Left colon (tissue), 2 donors: ENCODE results near the gene C3orf80. TPM values are rescaled to one million over a fixed set of nuclear protein-coding genes. Genes with fewer than 3 reads are reported as not detected.
A peak's percentile ranks its signal among the peaks of the same experiment; 100 is the strongest.
"Not testable (repeated sequence)": the region's sequence is repeated elsewhere in the genome, so short reads cannot be mapped to it uniquely, and the experiment has no call there.

Experiments
- ATAC-seq: fragments of 200-7000 bp; cut with Tn5 transposase; one replicate; pipeline ENCODE4 v1.9.1; 2020; ENCODE audit warnings: mild to moderate bottlenecking, moderate library complexity
- DNase-seq, 2 donors: peaks; one replicate each; pipeline ENCODE4 v3.0.0-alpha.2; 2020
- intact Hi-C, 2 donors: fragments of 100-400 bp; cut with DNase I in 1 of 2; cut with micrococcal nuclease in 1 of 2; formaldehyde crosslinking; loops; one replicate each; pipeline versions ENCODE4 v1.11.2 to v1.14.0; 2022; cut with DNase I, micrococcal nuclease
- long read RNA-seq: library from polyadenylated mRNA; unstranded; transcript quantifications from one replicate; pipeline ENCODE4 v2.0.0, GENCODE V29; 2021
- total RNA-seq, 2 donors: library from RNA; stranded (reverse); fragmentation: NEBNext Ultra II Directional; extraction: Animal tissue kit (Norgen Biotek cat#: 25700); gene quantifications; one replicate each; pipeline ENCODE4 v1.2.1, GENCODE V29; 2021
- donor health status: DM: no; HTN: no; CAD: no.
- donor health status: DM: yes; HTN: yes; CAD: no.

C3orf80 gene
- total RNA-seq, result 1 to 10 TPM in 1 of 2 donors, under 1 TPM in 1; 0.31 to 1.9 TPM
- long read RNA-seq, partial matches to known transcripts, result 0 of 1 reads
- long read RNA-seq, other reads (novel, unspliced or antisense), result 0 of 1 reads

DNA sequence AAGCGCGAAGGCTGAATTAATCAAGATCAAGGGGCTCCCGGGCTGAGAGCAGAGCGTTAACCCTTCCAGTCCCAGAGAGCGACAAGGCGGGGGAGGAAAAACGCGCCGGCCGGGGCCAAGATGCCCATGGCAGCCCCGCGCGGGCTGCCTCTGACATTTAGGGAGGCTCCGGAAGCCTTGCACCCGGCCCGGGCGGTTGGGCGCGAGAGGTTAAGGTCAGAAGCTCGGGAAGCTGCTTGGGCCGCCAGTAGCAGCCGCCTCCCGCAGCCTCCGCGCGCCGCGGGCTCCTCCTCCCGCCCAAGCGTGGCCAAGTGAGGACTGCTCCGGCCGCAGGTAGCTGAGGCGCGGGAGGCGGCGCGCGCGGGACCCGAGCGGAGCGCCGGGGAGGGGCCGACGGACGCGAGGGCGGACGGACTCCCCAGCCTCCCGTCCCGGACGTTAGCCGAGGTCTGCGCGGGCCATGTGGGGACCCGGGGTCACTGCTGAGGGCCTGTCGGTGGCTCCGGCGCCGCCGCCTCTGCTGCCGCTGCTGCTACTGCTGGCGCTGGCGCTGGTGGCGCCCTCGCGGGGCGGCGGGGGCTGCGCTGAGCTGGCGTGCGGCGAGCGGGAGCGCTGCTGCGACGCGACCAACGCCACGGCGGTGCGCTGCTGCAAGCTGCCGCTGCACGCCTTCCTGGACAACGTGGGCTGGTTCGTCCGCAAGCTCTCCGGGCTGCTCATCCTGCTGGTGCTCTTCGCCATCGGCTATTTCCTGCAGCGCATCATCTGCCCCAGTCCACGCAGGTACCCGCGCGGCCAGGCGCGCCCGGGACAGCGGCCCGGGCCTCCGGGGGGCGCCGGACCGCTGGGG lies at the start of gene C3orf80:
Gene C3orf80, plus strand, starts transcription at position 247 of the 850 bp plus-strand sequence. Its CDS starts 214 bp downstream, at position 461.
- intact Hi-C loops, result no loop called here
- ATAC-seq, result peak; percentile 86

GRCh38 chr3:160176923-160177322 lies 48.3 kb upstream of the C3orf80 start:
- intact Hi-C loops, result no loop called here
- ATAC-seq (no peak), DNase-seq (no peak)

More for the DNA sequence above, at the start of gene C3orf80:
- peak; percentile 51 to 60 for DNase-seq

- ATAC-seq, intact Hi-C loops, DNase-seq: not testable (repeated sequence)
Observed at GRCh38 chr3:160178661-160179060, 46.6 kb upstream of the C3orf80 start.

DNA sequence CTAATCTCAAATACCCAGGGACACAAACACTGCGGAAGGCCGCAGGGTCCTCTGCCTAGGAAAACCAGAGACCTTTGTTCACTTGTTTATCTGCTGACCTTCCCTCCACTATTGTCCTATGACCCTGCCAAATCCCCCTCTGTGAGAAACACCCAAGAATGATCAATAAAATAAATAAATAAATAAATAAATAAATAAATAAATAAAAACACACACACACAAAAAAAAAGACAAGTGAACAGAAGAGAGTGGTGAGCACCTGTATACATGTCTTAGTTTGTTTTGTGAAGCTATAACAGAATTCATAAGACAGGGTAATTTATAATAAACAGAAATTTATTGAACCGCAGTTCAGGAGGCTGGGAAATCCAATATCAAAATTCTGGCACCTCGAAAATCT lies 45.8 kb upstream of the C3orf80 start:
- intact Hi-C loops, DNase-seq, ATAC-seq: not testable (repeated sequence)

- intact Hi-C loops, result no loop called here
- ATAC-seq (no peak), DNase-seq (no peak)
Observed at GRCh38 chr3:160179906-160180305, 45.3 kb upstream of the C3orf80 start.

GRCh38 chr3:160180581-160181216 lies 44.5 kb upstream of the C3orf80 start:
- DNase-seq (peak in 1 of 2 donors; percentile 47), ATAC-seq (peak; percentile 40)
- intact Hi-C loops, result no loop called here

DNA sequence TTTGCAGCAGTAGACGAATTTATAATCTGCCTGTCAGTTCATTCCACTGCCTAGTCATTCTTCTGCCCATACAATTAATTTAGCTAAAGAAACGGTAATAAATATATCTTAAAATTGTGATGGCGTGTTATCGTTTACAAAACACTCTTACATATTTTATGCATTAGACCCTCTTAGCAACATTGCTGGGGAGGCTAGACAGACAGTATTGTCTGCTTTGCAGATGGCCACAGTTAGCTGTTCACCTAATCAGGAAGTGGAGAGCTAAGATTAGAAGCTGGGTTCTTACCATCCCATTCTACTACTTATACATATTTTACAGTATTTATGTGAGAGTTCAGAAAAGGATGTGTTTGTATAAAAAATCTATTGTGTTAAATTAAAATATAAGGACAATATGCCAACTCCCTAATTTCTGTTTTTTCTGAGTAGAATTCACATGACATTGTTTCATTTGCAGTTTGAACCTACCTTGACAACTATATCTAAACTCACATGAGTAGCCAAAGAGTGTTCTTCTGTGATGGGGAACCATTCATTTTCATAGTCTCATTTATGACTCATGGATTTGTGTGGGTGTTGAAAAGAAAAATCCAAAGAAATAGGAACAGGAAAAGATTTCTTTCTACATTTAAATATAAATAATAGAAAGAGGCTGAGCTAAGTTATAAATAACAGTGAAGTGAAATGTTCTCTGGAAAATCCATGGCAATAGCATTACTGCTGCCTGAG lies 41.7 kb upstream of the C3orf80 start:
- ATAC-seq, result no peak
- intact Hi-C loops, result no loop called here
- no peak for DNase-seq

DNA sequence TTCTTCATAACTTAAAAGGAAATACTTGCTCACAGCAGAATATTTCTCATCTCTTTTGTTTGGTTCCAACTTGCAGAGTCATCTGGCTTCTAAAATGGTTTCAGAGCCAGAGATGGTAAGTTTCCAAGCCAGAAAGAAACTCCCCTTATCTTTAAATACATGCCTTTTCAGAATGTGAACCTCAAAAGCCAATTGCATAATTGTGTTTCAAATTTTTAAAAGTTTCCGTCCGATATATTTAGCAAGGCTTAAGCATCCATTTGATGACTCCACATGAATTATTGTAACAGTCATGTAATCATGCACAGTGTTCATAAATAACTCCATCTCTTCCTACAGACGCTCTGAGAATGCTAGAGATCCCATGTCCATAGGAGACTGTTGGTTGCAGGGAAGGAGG lies 40.6 kb upstream of the C3orf80 start:
- no peak for DNase-seq
- no peak for ATAC-seq
- intact Hi-C loops, result no loop called here

GRCh38 chr3:160185751-160186150 lies 39.5 kb upstream of the C3orf80 start:
- intact Hi-C loops, result no loop called here
- DNase-seq, result no peak

GRCh38 chr3:160187288-160187687 lies 37.9 kb upstream of the C3orf80 start:
- ATAC-seq, result no peak
- intact Hi-C loops, result no loop called here

More at GRCh38 chr3:160185751-160186150, 39.5 kb upstream of the C3orf80 start:
- peak; percentile 90 for ATAC-seq

GRCh38 chr3:160192310-160193029 lies 32.8 kb upstream of the C3orf80 start:
- intact Hi-C loops, result no loop called here
- ATAC-seq (no peak), DNase-seq (no peak)

More at GRCh38 chr3:160187288-160187687, 37.9 kb upstream of the C3orf80 start:
- DNase-seq, result no peak

DNA sequence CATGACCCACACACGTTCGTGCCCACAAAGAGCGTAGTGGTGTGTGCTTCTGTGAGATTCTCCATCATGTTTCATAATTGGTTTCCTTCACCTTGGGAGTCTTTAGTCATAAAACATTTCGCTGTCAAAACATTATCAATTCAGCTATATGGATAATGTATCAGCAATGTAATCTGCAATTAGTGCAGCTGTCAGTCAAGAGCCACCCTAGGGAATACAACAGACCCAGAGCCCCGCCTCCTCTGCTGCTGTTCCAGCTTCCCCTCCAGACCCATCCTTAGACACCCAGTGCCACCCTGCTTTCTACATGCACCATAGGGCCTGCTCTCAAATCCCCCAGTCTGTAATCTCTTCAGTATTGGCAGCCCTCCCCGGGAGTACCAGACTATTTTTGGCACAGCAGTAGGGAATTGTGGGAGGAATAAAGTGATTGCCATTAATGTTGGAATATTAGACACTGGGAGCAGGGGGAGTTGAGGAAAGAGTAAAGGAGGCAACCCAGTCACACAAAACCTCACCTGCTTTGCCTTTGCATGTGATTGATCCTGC lies 31.5 kb upstream of the C3orf80 start:
- intact Hi-C loops, result no loop called here
- ATAC-seq, result no peak
- no peak for DNase-seq

DNA sequence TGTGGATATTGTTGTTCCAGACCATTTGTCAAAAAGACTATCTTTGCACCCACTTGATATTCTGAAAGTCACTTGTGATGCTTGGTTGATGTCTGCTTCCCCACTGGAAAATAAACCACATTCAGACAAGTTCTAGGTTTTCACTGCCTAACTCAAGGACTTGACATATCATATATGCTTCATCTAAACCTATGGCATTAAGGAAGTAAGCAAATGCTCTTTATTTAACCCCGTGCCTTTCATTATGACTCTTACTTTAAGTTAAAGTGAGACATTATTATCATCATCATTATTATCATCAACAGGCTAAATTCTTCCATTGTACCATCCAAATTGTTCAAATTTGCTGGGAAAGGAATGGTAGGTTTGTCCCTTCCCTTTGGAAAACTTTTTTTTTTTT lies 30.8 kb upstream of the C3orf80 start:
- DNase-seq (no peak), ATAC-seq (no peak)
- intact Hi-C loops, result no loop called here

- DNase-seq (no peak), ATAC-seq (no peak)
- intact Hi-C loops, result no loop called here
Observed at GRCh38 chr3:160195106-160195505, 30.1 kb upstream of the C3orf80 start.

DNA sequence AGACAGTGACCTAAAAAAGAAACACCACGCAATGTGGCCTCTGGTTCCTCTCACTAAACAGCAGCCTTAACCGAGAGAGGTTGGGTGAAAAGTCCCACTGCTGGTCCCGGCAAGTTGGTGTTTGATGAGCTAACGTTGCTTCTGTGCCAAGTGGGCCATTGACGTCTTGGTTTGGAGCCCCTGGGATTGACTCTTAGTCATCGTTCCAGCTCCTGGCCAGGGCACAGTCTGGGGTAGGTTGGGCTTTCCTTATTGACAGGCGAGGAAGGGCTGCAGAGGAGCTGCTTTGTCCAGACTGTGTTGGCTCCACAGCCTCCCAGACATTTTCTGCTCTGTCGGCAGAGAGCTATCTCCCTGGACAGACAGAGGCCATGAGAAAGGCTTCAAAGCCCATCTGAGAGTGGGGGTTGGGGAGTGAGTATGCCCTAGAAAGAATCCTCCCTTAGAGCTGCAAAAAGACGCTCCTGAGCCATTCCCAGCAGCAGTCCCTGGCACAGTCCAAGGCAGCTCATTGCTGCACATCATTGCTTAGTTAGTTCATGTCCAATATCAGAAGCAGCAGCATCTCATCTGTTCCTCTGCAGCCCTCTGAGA lies 28.6 kb upstream of the C3orf80 start:
- intact Hi-C loops, result no loop called here
- ATAC-seq, result no peak
- no peak for DNase-seq

DNA sequence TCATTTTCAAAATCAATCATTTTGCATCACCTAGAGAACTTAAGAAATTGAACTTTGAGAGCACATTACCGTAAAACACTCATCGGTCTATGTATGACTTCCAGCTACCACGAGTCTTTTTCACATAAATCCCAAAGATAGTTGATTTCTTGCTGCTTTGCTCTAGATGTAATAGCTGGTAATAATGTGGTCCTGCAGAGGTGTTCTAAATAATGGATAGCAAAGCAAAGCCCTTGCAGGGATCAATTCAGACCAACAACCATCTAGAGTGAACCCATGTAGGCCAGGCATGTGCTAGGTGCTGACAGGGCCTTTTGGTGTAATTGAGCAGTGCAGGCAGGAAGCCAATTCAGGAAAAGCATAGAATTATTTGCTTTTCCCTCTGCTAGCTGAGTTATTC lies 26.1 kb upstream of the C3orf80 start:
- DNase-seq (no peak), ATAC-seq (no peak)
- intact Hi-C loops, result no loop called here

- intact Hi-C loops, result no loop called here
- ATAC-seq, result no peak
Observed at GRCh38 chr3:160200353-160200752, 24.9 kb upstream of the C3orf80 start.

GRCh38 chr3:160204396-160205011 lies 20.7 kb upstream of the C3orf80 start:
- intact Hi-C loops, result not testable (repeated sequence)

More at GRCh38 chr3:160200353-160200752, 24.9 kb upstream of the C3orf80 start:
- no peak for DNase-seq

More at GRCh38 chr3:160204396-160205011, 20.7 kb upstream of the C3orf80 start:
- not testable (repeated sequence) for ATAC-seq, DNase-seq
